Endothelial cell of umbilical vein (primary cell): Measurements from ENCODE around the gene ETV3L. TPM values are rescaled to one million over a fixed set of nuclear protein-coding genes. Genes with fewer than 3 reads are reported as not detected.

Source experiments
- BruUV-seq: library from RNA; stranded (reverse); fragments of 400-500 nt; replicated peaks from 2 replicates; lab custom pipeline; 2021; lab: Mats Ljungman, UMichigan
- CTCF ChIA-PET: fragments of 300-600, 350-600 bp; sonication (Branson Sonifier 250); formaldehyde crosslinking; loops from one replicate; lab custom pipeline; 2021; ENCODE audit warnings: antibody characterized with exemption, inconsistent platforms; lab: Charles Lee
- POLR2A ChIA-PET: fragments of 300-600, 350-600 bp; sonication (Branson Sonifier 250); formaldehyde crosslinking; loops from one replicate; lab custom pipeline; 2021; ENCODE audit warnings: antibody characterized with exemption, inconsistent platforms; lab: Charles Lee
- DNase-seq: peaks from one replicate; pipeline ENCODE4 v3.0.0-alpha.2; 2011; ENCODE audit warnings: low read depth, low spot score
- FAIRE-seq: peaks from 2 replicates; lab custom pipeline; 2011; peaks lifted over from hg19 to GRCh38; lab: Jason Lieb, UNC
- H2AFZ ChIP-seq: 2 replicates; pipeline ENCODE4 v1.6.0; 2012; ENCODE audit warnings: low read depth, low read length, control low read depth, inconsistent platforms
- H3K27ac ChIP-seq: 2 replicates; pipeline ENCODE4 v1.5.1; 2011; ENCODE audit warnings: low read depth, mild to moderate bottlenecking, control low read depth, low read length, moderate library complexity; ENCODE audit not compliant: insufficient read depth
- H3K27me3 ChIP-seq, 2 experiments: 2 replicates each; pipeline versions ENCODE4 v1.6.0 to v1.6.1; 2011; ENCODE audit warnings: low read length in 2 of 2, mixed read lengths in 1 of 2; ENCODE audit not compliant: control insufficient read depth in 2 of 2, insufficient read depth in 2 of 2
- H3K36me3 ChIP-seq, 2 experiments: 2 replicates in 1 of 2; 3 replicates in 1 of 2; pipeline ENCODE4 v1.5.1; 2011; ENCODE audit warnings: low read length in 2 of 2, mild to moderate bottlenecking in 1 of 2, moderate library complexity in 1 of 2; ENCODE audit not compliant: control insufficient read depth in 2 of 2, insufficient read depth in 2 of 2; ENCODE audit errors: extremely low read depth in 1 of 2
- H3K4me1 ChIP-seq: 3 replicates; pipeline ENCODE4 v1.5.1; 2011; ENCODE audit warnings: mild to moderate bottlenecking, low read length; ENCODE audit not compliant: control insufficient read depth, insufficient read depth; ENCODE audit errors: extremely low read depth
- H3K4me2 ChIP-seq: 2 replicates; pipeline ENCODE4 v1.6.1; 2011; ENCODE audit warnings: low read length, control low read depth, mixed read lengths; ENCODE audit not compliant: insufficient read depth
- H3K4me3 ChIP-seq, 3 experiments: fragments of 200-600 bp in 1 of 3; sonication (generic), shearing (Covaris generic) in 1 of 3; replicated peaks in 1 of 3; 2 replicates each; pipeline ENCODE4 v1.5.1; 2011 to 2016; ENCODE audit warnings: control low read depth in 3 of 3, low read length in 3 of 3, mild to moderate bottlenecking in 2 of 3, inconsistent platforms in 1 of 3, low read depth in 1 of 3, moderate library complexity in 1 of 3; ENCODE audit not compliant: insufficient read depth in 1 of 3
- H3K79me2 ChIP-seq: 2 replicates; pipeline ENCODE4 v1.6.0; 2012; ENCODE audit warnings: low read length, inconsistent platforms; ENCODE audit not compliant: control insufficient read depth, insufficient read depth
- H3K9ac ChIP-seq: replicated peaks from 2 replicates; pipeline ENCODE3; 2011; ENCODE audit warnings: low read length, control low read depth; ENCODE audit not compliant: insufficient read depth; ENCODE audit errors: extremely low read depth
- H3K9me1 ChIP-seq: replicated peaks from 3 replicates; pipeline ENCODE4 v1.6.0; 2011; ENCODE audit warnings: mild to moderate bottlenecking, low read length; ENCODE audit not compliant: control insufficient read depth, insufficient read depth; ENCODE audit errors: extremely low read depth
- H3K9me3 ChIP-seq: replicated peaks from 2 replicates; pipeline ENCODE4 v1.5.1; 2012; ENCODE audit warnings: low read length, inconsistent platforms; ENCODE audit not compliant: control insufficient read depth, insufficient read depth
- H4K20me1 ChIP-seq: replicated peaks from 2 replicates; pipeline ENCODE3; 2011; ENCODE audit warnings: mild to moderate bottlenecking, low read length; ENCODE audit not compliant: control insufficient read depth, insufficient read depth; ENCODE audit errors: extremely low read depth
- CTCF ChIP-seq, 2 donors: IDR thresholded peaks; 1 replicate in 1 of 2; 2 replicates in 1 of 2; pipeline ENCODE4 v1.5.1; 2011; ENCODE audit warnings: low read length in 2 of 2, mild to moderate bottlenecking in 2 of 2, moderate library complexity in 2 of 2, control low read depth in 1 of 2, inconsistent platforms in 1 of 2, low read depth in 1 of 2; ENCODE audit not compliant: insufficient read depth in 1 of 2; ENCODE audit errors: extremely low read depth in 1 of 2
- EZH2 ChIP-seq: IDR thresholded peaks from 2 replicates; pipeline ENCODE4 v1.6.1; 2012; ENCODE audit warnings: borderline replicate concordance, low read depth, mild to moderate bottlenecking, moderate library complexity, low read length, inconsistent platforms; ENCODE audit not compliant: severe bottlenecking
- FOS ChIP-seq: IDR thresholded peaks from 2 replicates; pipeline ENCODE4 v1.6.1; 2011; ENCODE audit warnings: mild to moderate bottlenecking, low read length, moderate library complexity, borderline replicate concordance; ENCODE audit not compliant: insufficient read depth
- GATA2 ChIP-seq: IDR thresholded peaks from 2 replicates; pipeline ENCODE4 v1.7.0; 2011; ENCODE audit warnings: low read depth, mild to moderate bottlenecking, moderate library complexity, mixed read lengths, low read length; ENCODE audit not compliant: insufficient read length, insufficient read depth
- JUN ChIP-seq: IDR thresholded peaks from 2 replicates; pipeline ENCODE4 v1.6.1; 2011; ENCODE audit warnings: borderline replicate concordance, low read depth; ENCODE audit not compliant: insufficient read length, insufficient read depth
- MAX ChIP-seq: IDR thresholded peaks from 2 replicates; pipeline ENCODE4 v1.6.1; 2011; ENCODE audit not compliant: insufficient read depth, insufficient read length
- MYC ChIP-seq: IDR thresholded peaks from one replicate; pipeline ENCODE4 v1.6.1; 2011; ENCODE audit warnings: mild to moderate bottlenecking, low read depth, low read length
- POLR2A ChIP-seq: IDR thresholded peaks from 2 replicates; pipeline ENCODE4 v1.6.1; 2012; ENCODE audit warnings: low read depth, mild to moderate bottlenecking, control low read depth, low read length
- POLR2AphosphoS5 ChIP-seq: IDR thresholded peaks from 2 replicates; pipeline ENCODE4 v1.6.1; 2012; ENCODE audit warnings: low read depth, mild to moderate bottlenecking, control low read depth, low read length, moderate library complexity; ENCODE audit not compliant: insufficient read depth
- dilution Hi-C: fragments of 300-500 bp; cut with MboI; formaldehyde crosslinking; loops from one replicate; pipeline ENCODE4 v1.15.0; 2019; ENCODE audit warnings: low sequenced_read_pairs; ENCODE audit not compliant: extremely low pct_ligation_motif_present
- intact Hi-C: fragments of 100-400 bp; cut with micrococcal nuclease; formaldehyde crosslinking; loops from one replicate; pipeline ENCODE4 v1.10.0; 2022
- polyA plus RNA-seq, 4 experiments: library from polyadenylated mRNA; depleted of rRNA in 3 of 4; stranded (reverse) in 3 of 4; unstranded in 1 of 4; fragments of >200 nt; gene quantifications; 2 replicates each; pipeline versions ENCODE4 v1.2.1 to v1.2.3, GENCODE V29; 2011 to 2012; ENCODE audit warnings: missing spikeins in 1 of 4
- total RNA-seq: library from RNA; stranded (reverse); gene quantifications from 2 replicates; pipeline ENCODE4 v1.2.3, GENCODE V29; 2021

The ETV3L gene
- total and polyA plus RNA-seq, 2 donors (not counting 3 experiments of a cell fraction or from before 2014, with no cell fraction given) = not detected

GRCh38 chr1:157107702-157108101, 8.1 kb upstream of the ETV3L start:
- CTCF ChIA-PET = interaction anchor here (1.6 to 14.4 kb wide), 3 partner anchors 17 to 49 kb away, joined by 8 to 160 read pairs (median 16); no protein-coding TSS in a partner anchor
- no peak overlapping the region for H3K27ac ChIP-seq
- no peaks in the 10 kb centered on the region for H3K79me2 ChIP-seq
- no peak for TF ChIP-seq GATA2
- TF ChIP-seq MAX = no peak
- TF ChIP-seq FOS = no peak
- no peak for TF ChIP-seq EZH2
- no peak for TF ChIP-seq CTCF (IDR thresholded peaks at IDR 0.05; ENCODE audit: extremely low read depth in 1 of 2, insufficient read depth in 1 of 2, low read depth in 1 of 2, low read length in 2 of 2)
- TF ChIP-seq POLR2AphosphoS5 = no peak
- TF ChIP-seq POLR2A = no peak
- TF ChIP-seq JUN = no peak
- no peak for TF ChIP-seq MYC
- POLR2A ChIA-PET = no interaction called here
- H3K27me3 ChIP-seq = peaks cover 9 to 10% of the 10 kb centered on the region in 2 experiments
- H3K4me1 ChIP-seq = peaks cover 11% of the 10 kb centered on the region
- FAIRE-seq (no peak), DNase-seq (no peak)
- dilution Hi-C loops = no loop called here
- no peaks in the 10 kb centered on the region for H3K9me1 ChIP-seq
- no peaks in the 10 kb centered on the region for H4K20me1 ChIP-seq
- no peak overlapping the region for H2AFZ ChIP-seq
- H3K9ac ChIP-seq = no peak overlapping the region
- H3K4me2 ChIP-seq = no peak overlapping the region
- no peak overlapping the region for H3K4me3 ChIP-seq
- BruUV-seq = no TSS peak
- H3K9me3 ChIP-seq = no peaks in the 10 kb centered on the region
- intact Hi-C loops = no loop called here
- no peaks in the 10 kb centered on the region for H3K36me3 ChIP-seq
